ENCODE measurements around the gene CDHR3.
A peak's percentile ranks its signal among the peaks of the same experiment; 100 is the strongest.

DNA sequence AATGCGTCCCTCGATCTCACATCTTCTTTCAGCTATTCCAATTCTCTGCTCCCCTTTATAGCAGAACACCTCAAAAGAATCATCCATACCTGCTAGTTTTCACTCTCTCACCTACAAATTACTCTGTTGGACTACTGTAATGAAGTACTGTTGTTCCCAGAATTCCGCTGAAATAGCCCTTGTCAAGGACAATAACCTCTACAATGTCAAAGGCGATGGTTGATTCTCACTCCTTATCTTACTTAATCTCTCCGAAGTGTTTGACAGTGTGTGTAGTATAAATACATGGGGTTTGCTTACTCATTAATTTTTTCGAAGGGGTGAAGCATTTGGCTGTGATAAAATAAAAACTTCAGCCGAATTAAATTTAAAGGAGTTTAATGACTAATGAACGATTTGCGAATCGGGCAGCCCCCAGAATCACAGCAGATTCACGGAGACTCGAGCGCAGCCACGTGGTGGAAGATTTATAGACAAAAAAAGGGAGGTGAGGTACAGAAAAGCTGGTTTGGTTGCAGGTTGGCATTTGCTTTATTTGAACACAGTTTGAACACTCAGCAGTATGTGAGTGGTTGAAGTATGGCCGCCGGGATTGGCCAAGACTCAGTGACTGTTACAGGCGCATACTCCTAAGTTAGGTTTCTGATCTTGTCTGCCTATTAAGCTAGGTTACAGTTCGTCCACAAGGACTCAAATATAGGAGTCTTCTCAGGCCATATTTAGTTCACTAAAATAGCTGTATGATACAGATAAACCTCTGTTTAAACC, 119.2 kb downstream of the CDHR3 start:
- TF ChIP-seq CTCF (IDR thresholded peaks at IDR 0.05; ENCODE audit: insufficient read depth, low read length, poor library complexity, severe bottlenecking) (peak; percentile 16), EZH2phosphoT487 (conservative IDR thresholded peaks at IDR 0.05; ENCODE audit: low read length) (no peak)

All from SU-DHL-6 (cell line).